NCI-H446 treated with DMSO at 0.1 percent for 48 hours (cell line): ENCODE results near the gene RNASEL.

Experiments
- DNase-seq: peaks from one replicate; lab custom pipeline; 2025; lab: John Stamatoyannopoulos, UW

The RNASEL gene

DNA sequence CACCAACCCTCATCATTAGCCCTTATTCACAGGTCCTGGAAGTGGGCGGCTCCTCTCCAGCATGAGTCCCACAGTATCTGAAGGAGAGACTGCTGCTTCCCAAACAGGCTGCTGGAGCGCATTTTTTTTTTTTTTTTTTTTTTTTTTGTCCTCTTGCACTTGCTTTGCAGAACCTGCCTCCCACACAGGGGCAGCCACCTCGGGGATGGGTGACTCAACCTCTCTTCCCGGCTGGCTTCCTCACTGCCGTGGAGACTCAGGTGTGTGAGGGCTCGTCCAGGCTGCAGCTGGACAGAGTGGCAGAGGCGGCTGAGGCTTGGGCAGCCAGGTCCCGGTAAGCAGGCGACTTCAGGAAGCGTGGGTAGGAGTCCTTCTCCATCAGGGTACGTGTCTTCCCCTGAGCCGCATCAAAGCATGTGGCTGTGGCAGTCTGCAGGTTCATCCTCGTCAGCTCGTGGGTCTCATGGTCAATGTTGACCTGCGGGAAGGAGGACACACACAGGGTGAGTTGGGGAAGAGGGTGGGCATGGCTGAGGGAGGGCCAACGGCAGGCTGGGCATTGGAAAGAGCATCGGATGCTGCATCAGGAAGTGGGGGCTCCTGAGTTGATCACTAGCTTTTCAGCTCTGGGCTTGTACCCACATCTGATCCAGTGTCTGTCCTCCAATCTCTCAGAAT lies 11.1 kb upstream of the RNASEL start:
- no peak for DNase-seq

DNA sequence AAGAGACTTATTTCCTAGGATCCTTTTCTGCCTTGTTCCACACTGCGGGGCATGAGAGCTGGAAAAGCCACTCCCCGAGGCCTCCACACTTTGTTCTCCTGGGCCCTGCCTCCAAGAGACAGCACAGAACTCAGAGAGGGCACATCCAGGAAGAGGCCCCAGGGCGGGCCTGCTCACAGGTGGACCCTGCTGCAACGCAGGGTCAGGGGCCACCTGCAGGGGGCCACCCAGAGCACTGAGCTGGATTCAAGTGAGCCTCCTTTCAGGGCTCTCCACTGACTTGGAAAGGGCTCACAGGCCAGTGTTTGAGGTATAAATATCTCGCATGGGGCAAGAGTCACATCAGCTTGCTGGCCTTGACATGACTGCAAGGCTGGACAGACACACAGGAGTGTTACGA lies 10.3 kb upstream of the RNASEL start:
- DNase-seq: no peak

DNA sequence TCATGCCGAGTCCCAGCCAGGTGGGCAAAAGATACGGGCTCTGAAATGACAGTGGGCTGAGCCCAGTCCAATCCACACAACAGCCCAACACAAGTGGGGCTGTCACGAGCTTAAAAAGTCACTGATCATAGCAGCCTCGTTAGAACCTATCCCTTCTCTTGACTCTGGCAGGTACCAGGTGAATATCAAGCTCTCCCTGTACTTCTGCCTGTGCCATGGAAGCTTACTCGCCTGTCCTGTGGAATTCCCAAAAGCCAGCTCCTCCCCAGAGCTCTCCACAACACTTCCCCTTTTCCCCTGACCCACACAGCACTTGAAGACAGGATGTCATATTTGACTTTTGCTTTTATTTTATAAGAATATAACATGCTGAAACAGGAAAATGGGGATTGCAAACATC lies 9.2 kb upstream of the RNASEL start:
- DNase-seq: no peak

DNA sequence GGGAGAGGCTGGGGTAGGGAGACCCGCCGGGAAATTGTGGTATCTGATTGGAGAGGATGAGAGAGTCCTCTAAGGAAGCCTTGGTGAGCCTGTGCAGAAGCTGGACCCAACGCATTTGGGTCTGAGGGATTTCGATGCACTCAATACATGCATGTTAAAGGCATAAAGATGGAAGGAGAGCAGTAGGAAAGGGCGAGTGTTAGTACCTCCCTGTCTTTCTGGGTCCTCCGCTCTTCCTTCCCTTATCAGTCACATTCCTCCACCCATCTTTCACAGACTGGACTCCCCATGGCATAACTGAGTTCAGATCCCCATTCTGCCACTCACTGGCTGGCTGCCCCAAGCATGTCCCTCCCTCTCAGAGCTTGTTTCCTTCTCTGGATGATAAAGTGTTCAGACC lies 7.9 kb upstream of the RNASEL start:
- DNase-seq: no peak

DNA sequence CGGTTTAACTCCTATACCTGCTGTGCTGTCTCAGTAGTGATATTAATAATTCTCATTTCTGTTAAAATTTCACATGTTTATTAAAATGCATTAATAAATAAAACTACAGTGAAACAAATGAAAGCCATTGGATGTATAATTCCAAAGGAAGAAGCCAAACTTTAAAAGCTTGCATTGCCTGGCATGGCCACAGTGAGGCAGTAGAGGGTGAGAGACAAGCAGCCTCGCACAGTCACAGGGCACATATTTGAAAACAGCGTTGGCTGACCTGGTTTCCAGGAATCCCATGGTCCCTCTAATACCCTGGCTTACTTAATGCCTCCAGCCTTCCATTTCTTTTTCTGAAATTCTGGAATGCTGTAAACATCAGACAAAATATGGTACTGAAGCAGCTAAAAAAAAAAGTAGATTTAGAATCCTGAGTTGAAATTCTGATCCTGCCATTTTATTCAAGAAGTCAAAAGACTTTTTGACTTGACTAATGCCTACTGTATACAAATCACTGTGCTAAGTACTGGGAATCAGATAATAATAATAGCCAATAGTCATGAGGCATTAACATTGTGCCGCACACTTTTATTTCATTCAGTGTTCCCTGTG lies 6.7 kb upstream of the RNASEL start:
- peak; percentile 19 for DNase-seq

DNA sequence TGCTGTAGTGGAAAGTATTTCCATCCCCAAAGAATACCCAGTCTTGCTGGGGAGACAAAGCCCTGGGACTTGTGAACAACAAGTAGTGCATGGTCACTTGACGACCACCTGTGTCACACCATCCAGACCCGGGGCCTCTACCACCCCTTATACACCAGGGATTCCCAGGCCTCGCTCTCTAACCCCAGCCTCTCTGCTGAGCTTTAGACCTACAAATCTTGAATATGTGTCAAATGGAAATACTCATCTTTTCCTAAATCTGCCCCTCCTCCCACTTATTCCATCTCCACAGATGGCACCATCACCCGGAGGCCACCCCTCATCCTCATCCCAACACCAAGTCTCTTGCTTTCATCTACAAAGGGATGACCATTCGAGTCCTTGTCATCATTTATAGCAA lies 875 bp upstream of the RNASEL start:
- no peak for DNase-seq

DNA sequence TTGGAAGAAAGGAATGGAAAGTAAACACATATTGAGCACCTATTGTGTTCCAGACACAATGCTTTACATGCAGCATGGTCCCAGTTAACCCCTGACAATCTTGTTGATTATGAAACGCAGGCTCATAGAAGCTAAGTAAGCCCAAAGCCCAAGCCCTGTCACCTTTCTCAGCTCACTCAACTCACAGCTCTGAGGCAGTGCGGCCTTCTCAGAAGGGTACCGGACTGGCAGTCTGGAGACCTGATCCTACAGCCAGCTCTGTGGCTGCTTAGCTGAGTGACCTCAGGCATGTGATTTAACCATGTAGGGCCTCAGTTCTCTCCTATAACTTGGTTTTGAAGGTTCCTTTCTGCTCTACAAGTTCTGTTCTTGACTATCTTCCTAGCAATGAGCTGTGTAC lies 464 bp upstream of the RNASEL start:
- no peak for DNase-seq

DNA sequence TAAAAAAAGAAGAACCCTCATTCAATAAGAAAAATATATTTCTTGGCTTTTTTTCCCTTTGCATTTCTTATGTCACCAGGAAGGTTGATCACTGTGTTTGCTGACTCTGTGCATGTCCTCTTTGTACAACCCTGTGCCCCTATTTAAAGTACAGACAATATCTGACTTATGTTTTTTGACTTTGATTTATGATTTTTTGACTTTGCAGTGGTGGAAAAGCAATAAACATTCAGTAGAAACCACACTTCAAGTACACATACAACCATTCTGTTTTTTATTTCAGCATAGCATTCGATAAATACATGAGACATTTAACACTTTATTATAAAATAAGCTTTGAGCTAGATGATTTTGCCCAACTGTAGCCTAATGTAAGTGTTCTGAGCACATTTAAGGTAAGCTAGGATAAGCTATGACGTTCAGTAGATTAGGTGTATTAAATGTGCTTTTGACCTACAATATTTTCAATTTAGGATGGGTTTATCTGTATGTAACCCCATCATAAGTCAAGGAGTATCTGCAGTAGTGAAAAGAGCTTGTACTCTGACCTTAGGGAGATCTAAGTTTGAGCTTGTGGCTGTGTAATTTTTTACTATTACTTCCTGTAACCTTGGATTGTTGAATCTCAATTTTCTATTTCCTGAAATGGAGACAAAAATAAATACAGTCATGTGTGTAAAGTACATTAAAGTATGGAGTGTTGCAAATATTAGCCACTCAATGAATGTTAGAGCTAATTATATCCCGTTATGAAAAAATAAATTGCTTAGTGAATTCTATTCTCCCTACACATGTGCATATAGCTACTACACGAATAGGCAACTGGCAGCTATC lies 1.2 kb downstream of the RNASEL start:
- no peak for DNase-seq

DNA sequence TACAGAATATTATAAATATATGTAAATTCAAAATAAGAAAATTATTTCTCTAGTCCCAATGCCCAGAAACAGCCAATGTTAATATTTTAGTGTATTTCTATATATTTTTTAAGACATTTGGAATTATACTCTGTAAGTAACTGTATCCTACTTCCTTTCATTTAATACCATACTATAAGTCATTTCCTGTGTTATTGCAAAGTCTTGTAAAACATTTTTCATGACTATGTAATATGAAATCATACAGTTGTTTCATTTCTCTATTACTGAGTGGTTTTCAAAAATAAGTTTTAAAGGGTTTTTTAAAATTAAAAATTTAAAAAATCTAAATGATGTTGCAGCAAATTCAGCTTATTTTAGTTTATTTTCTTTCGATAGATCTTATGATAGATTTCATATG lies 2.0 kb downstream of the RNASEL start:
- no peak for DNase-seq

DNA sequence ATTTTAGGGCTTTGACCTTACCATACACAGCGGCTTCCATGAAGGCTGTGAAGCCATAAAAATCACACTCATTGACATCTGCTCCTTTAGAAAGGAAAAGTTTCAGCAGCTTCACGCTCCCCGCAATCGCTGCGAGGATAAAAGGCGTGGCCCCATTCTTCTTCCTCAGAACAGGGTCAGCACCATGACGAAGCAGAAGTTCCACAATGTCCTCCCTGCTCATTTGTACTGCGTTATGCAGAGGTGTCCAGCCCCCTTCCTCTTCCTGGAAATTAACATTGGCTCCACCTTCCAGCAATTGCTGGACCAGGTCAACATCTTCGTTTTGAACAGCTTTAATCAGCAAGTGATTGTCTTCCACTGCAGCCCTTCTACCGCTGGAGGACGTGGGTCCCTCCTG lies 2.7 kb downstream of the RNASEL start:
- no peak for DNase-seq

DNA sequence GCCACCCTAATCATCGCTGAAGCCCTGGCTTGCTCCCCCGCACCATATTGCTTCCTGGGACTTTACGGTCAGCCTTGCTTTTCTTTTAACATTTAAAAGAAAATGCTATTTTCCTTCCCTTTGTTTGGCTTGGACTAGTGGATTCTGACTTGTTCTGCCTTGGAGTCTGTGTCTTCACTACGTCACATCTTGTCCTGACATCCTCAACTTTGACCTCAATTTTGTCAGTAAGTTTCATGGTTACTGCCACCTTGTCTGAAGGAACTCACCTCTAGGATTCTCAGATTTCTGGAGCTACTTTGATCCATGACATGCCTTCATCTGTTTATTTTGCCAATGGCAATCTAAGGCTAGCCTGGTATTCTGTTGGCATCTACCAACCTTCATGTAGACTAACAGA lies 4.3 kb downstream of the RNASEL start:
- DNase-seq: no peak

DNA sequence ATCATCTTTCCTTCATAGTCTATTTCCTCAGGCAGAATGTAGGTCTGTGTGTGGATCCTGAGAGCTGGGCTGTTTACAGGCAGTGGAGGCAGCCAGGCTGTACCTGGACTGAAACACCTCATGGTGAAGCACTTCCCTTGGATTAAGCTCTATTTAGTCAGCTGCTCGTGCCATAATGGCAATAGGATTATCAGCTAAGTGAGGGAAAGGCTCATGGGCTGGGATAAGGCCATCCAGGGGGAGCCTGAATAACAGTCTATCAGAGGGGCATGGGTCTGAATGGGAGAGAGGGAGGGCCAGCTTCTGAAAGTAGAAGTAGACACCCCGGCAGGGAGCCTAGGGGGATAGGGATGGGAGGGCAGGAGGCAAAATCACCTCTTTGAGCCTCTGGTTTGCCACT lies 8.3 kb downstream of the RNASEL start:
- no peak for DNase-seq

DNA sequence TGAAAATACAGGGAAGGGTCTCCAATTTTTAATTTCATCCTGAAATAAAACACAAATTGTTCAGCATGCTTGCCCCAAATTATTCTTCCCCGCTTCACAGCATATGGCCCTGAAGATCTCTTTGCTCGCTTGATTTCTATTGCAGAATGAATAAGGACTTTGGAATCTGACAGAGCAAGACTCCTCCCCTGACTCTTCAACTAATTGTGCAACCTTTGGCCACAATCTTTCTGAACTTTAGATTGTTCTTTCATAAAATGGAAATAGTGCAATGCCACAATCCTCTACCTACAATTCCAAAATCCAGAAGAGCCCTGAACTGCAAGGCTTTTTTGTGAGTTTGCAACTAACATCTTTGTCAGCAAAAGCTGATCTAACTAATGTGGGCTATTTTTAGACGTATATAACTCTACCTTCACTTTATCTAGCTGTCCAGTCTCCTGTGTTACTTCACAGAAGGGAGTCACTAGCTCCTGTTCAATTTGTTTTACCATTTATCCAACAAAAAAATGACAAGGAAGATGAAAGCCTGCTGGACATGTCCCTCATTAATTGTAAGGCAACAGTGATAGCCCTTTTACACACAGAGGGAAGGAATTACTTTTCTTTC lies 13.4 kb downstream of the RNASEL start:
- no peak for DNase-seq

DNA sequence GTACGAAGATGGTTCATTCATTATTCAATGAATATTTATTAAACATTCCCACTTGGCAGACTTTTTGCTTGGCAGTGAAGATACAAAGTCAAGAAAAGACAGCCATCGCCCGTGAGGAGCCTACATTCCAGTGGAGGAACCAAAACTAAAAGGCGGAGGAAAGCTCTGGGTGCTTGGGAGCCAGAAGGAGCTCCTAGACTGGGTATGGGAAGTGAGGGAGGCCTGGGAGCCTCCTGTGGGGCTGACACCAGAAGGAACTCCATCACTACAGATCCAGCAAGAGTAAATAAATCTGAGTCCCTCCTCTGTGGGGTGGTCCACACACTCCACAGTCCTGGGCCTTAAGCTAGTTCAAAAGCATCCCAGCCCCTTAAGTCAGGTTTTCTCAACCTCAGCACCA lies 14.9 kb downstream of the RNASEL start:
- no peak for DNase-seq

DNA sequence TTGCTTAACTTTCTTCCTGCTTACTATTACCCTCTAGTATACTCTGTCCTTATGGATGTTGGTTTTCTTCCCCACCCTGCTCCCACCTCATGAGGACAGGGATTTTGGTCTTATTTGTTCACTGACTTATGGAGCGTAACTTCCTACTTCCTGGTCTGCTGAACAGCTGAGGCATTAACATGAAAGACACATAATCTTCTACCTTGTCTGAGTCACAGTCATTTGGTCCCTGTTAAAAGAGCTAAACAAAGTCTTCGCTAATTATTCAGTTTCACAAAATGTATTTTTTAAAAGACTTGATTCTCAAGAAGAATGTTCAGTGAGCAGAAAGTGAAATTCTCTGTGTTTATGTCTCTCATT lies 18.5 kb downstream of the RNASEL start:
- no peak for DNase-seq

DNA sequence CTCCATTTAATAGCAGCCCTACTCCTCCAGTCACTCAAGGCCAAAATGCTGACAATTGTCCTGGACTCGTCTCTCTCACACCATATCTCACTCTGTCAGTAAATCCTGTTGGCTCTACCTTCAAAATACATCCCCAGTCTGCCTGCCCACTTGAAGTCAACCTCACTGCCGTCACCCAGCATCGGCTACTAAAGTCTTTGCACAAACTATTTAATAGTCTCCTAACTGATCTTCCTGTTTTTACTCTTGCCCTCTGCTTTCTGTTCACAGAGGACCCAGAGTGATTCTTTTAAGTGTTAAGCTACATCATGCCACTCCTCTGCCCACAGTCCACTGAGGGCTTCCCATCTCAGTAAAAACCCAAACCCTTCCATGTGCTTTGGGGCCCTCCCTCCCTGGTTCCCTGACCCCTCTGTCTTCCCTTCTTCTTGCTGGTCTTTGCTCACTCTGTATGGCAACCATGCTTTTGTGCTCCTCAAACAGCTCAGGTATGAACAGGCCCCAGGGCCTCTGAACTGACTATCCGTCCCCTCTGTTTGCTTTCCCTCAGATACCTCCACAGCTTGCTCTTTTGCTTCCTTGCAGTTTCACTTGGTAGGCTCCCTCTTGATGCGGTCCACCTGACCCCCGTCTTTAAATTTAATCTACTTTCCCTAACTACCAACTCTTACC lies 19.0 kb downstream of the RNASEL start:
- DNase-seq: no peak

DNA sequence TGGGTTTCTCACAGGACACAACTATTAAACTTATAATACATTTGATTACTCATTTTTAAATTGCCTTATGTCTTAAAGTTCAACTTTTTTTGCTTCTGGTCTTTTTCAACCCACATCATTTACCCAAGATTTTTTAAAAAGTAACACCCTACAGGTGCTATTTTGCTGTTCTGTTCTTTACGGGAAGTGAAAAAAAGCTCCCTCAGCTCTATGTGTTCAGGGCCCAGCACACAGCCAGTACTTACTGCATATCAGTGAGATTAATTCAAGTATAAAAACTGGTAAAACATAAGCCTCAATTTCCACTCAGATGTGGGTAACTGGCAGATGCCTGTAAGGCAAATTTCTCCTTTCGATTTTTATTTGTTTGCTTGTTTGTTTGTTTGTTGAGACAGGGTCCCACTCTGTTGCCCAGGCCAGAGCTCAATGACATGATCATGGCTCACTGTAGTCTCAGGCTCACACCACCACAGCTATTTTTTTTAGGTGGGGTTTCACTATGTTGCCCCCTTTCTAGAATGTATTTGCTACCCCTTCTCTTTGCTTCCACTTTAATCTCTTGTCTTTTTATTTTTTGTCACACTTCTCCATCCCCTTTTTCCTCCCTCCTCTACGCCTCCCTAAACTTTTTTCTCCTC lies 20.3 kb downstream of the RNASEL start:
- no peak for DNase-seq

DNA sequence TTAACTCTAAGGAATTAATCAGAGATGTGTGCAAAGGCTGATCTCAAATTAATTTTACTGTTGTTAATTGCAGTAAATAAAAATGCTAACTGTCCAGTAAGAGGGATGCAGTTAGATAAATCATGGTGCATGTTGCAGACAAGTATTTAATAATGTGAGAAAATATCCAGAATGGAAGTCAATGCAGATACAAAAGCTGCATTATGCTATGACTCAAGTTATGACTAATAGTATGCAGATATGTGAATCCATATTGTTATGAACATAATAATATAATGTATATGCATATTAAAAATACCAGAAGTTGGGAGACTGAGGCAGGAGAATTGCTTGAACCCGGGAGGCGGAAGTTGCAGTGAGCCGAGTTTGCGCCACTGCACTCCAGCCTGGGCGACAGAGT lies 21.4 kb downstream of the RNASEL start:
- DNase-seq: no peak

DNA sequence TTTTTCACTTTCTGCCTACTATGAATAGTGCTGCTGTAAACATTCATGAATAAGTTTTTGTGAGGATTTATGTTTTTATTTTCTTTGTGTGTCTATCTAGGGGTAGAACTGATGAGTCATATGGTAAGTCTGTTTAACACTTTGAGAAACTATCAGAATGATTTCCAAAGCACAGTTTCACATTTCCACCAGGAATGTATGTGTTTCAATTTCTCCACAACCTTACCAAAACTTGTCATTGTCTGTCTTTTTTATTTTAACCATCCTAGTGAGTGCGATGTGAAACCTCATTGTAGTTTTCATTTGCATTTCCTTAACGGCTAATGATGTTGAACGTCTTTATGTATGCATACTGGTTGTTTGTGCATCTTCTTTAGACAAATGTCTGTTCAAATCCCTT lies 23.5 kb downstream of the RNASEL start:
- no peak for DNase-seq

DNA sequence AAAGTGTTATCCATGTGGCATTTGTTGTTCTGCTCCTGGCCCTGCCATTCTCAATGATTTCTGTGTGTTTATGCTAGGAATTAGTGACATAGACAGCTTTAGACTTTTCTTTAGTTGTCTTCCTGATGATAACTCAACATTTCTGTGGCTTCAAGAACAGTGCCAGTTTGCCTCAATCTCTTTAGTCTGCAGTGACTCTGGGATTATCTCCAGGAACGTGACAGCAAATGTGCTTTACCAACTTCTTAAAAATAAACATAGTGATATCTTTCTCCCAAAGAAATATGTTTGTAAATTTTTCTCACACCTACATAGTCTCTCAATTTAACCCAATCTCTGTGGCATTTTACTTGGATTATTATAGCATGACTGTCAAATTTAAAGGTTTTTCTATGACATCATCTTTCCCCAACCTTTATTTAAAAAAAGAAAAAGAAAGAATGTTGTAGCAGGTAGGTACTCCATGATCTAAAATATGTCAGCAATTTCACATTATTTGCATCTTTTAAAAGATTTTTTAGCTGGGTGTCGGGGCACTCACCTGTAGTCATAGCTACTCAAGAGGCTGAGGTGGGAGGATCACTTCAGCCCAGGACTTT lies 24.6 kb downstream of the RNASEL start:
- DNase-seq: no peak

DNA sequence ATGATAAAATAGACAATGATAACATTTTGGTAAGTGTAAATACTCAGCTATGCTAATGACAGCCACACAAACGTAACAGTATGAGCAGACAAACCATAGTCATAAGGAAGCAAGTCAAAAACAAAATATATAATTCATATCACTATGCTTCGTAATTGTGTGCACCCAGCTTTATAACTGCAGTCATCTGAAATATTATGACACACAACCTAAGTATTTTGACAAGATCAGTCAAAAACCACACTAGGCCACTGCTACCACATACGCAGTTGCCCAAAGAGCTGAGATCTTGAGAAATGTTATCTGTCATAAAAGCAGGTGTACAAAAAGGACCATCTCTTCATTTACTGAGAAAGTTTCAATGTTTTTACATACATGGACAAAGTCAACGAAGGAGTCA lies 26.0 kb downstream of the RNASEL start:
- no peak for DNase-seq

DNA sequence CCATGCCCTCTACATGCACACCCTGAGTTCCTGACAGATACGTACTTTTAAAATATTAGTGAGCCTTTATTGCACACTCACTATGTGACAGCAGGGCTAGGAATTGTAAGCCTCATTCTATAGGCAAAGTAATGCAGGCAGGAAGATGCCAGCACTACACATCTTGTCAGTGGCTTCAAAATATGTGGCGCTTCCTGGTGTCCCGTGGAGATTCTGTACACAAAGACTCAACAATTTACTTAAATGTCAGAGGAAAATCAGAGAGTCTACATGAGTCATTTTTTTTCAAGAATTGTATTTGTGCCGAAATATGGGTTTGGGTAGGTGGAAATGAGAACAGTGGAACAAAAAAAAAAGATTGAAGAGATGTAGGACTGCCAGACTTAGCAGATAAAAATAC lies 27.6 kb downstream of the RNASEL start:
- DNase-seq: no peak
